ENCODE data around the gene TBC1D22A.

TBC1D22A gene

GRCh38 chr22:46867106-46867505 is 104.7 kb downstream of the TBC1D22A start:
- Histone ChIP-seq H3K9ac (ENCODE audit: low read length) (no peak overlapping the region), H3K9me3 (ENCODE audit: control insufficient read depth, low read length) (no peaks in the 10 kb centered on the region), H3K36me3 (ENCODE audit: control insufficient read depth, insufficient read depth, low read length) (no peaks in the 10 kb centered on the region), H3K27me3 (ENCODE audit: control insufficient read depth, insufficient read depth, low read length) (no peaks in the 10 kb centered on the region), H3K4me3 (ENCODE audit: low read length) (no peak overlapping the region), H3K4me1 (ENCODE audit: control insufficient read depth, insufficient read depth, low read length) (peaks cover 18% of the 10 kb centered on the region)

- H3K36me3 ChIP-seq (ENCODE audit: control insufficient read depth, insufficient read depth, low read length): no peaks in the 10 kb centered on the region
- peaks cover 6% of the 10 kb centered on the region for H3K4me1 ChIP-seq (ENCODE audit: control insufficient read depth, insufficient read depth, low read length)
- H3K27me3 ChIP-seq (ENCODE audit: control insufficient read depth, insufficient read depth, low read length): no peaks in the 10 kb centered on the region
- H3K9me3 ChIP-seq (ENCODE audit: control insufficient read depth, low read length): no peaks in the 10 kb centered on the region
- H3K9ac ChIP-seq (ENCODE audit: low read length): no peak overlapping the region
- no peak overlapping the region for H3K4me3 ChIP-seq (ENCODE audit: low read length)
Measured at GRCh38 chr22:46869329-46869728, 106.9 kb downstream of the TBC1D22A start.

GRCh38 chr22:46869831-46870441 is 107.5 kb downstream of the TBC1D22A start:
- Histone ChIP-seq H3K4me3 (ENCODE audit: low read length) (no peak overlapping the region), H3K27me3 (ENCODE audit: control insufficient read depth, insufficient read depth, low read length) (no peaks in the 10 kb centered on the region), H3K36me3 (ENCODE audit: control insufficient read depth, insufficient read depth, low read length) (no peaks in the 10 kb centered on the region), H3K4me1 (ENCODE audit: control insufficient read depth, insufficient read depth, low read length) (no peaks in the 10 kb centered on the region), H3K9me3 (ENCODE audit: control insufficient read depth, low read length) (no peaks in the 10 kb centered on the region), H3K9ac (ENCODE audit: low read length) (no peak overlapping the region)

- no peak overlapping the region for H3K9ac ChIP-seq (ENCODE audit: low read length)
- no peaks in the 10 kb centered on the region for H3K36me3 ChIP-seq (ENCODE audit: control insufficient read depth, insufficient read depth, low read length)
- no peaks in the 10 kb centered on the region for H3K9me3 ChIP-seq (ENCODE audit: control insufficient read depth, low read length)
- H3K4me1 ChIP-seq (ENCODE audit: control insufficient read depth, insufficient read depth, low read length): no peaks in the 10 kb centered on the region
- H3K4me3 ChIP-seq (ENCODE audit: low read length): no peak overlapping the region
- H3K27me3 ChIP-seq (ENCODE audit: control insufficient read depth, insufficient read depth, low read length): no peaks in the 10 kb centered on the region
Measured at GRCh38 chr22:46871826-46872225, 109.4 kb downstream of the TBC1D22A start.

GRCh38 chr22:46875089-46875488 is 112.6 kb downstream of the TBC1D22A start:
- H3K27me3 ChIP-seq (ENCODE audit: control insufficient read depth, insufficient read depth, low read length): no peaks in the 10 kb centered on the region
- H3K9me3 ChIP-seq (ENCODE audit: control insufficient read depth, low read length): no peaks in the 10 kb centered on the region
- no peaks in the 10 kb centered on the region for H3K36me3 ChIP-seq (ENCODE audit: control insufficient read depth, insufficient read depth, low read length)
- H3K4me1 ChIP-seq (ENCODE audit: control insufficient read depth, insufficient read depth, low read length): no peaks in the 10 kb centered on the region
- H3K9ac ChIP-seq (ENCODE audit: low read length): no peak overlapping the region
- H3K4me3 ChIP-seq (ENCODE audit: low read length): no peak overlapping the region

- no peaks in the 10 kb centered on the region for H3K36me3 ChIP-seq (ENCODE audit: control insufficient read depth, insufficient read depth, low read length)
- H3K4me3 ChIP-seq (ENCODE audit: low read length): no peak overlapping the region
- H3K27me3 ChIP-seq (ENCODE audit: control insufficient read depth, insufficient read depth, low read length): no peaks in the 10 kb centered on the region
- H3K9me3 ChIP-seq (ENCODE audit: control insufficient read depth, low read length): no peaks in the 10 kb centered on the region
- no peak overlapping the region for H3K9ac ChIP-seq (ENCODE audit: low read length)
- H3K4me1 ChIP-seq (ENCODE audit: control insufficient read depth, insufficient read depth, low read length): no peaks in the 10 kb centered on the region
Measured at GRCh38 chr22:46876357-46876934, 114.0 kb downstream of the TBC1D22A start.

GRCh38 chr22:46878191-46878948 is 115.9 kb downstream of the TBC1D22A start:
- no peak overlapping the region for H3K9ac ChIP-seq (ENCODE audit: low read length)
- no peaks in the 10 kb centered on the region for H3K4me1 ChIP-seq (ENCODE audit: control insufficient read depth, insufficient read depth, low read length)
- H3K36me3 ChIP-seq (ENCODE audit: control insufficient read depth, insufficient read depth, low read length): no peaks in the 10 kb centered on the region
- H3K9me3 ChIP-seq (ENCODE audit: control insufficient read depth, low read length): no peaks in the 10 kb centered on the region
- no peaks in the 10 kb centered on the region for H3K27me3 ChIP-seq (ENCODE audit: control insufficient read depth, insufficient read depth, low read length)
- no peak overlapping the region for H3K4me3 ChIP-seq (ENCODE audit: low read length)

- no peaks in the 10 kb centered on the region for H3K27me3 ChIP-seq (ENCODE audit: control insufficient read depth, insufficient read depth, low read length)
- no peak overlapping the region for H3K4me3 ChIP-seq (ENCODE audit: low read length)
- H3K9ac ChIP-seq (ENCODE audit: low read length): no peak overlapping the region
- H3K4me1 ChIP-seq (ENCODE audit: control insufficient read depth, insufficient read depth, low read length): no peaks in the 10 kb centered on the region
- H3K9me3 ChIP-seq (ENCODE audit: control insufficient read depth, low read length): no peaks in the 10 kb centered on the region
- H3K36me3 ChIP-seq (ENCODE audit: control insufficient read depth, insufficient read depth, low read length): no peaks in the 10 kb centered on the region
Measured at GRCh38 chr22:46879083-46879482, 116.6 kb downstream of the TBC1D22A start.

GRCh38 chr22:46881373-46882118 is 119.1 kb downstream of the TBC1D22A start:
- no peaks in the 10 kb centered on the region for H3K27me3 ChIP-seq (ENCODE audit: control insufficient read depth, insufficient read depth, low read length)
- no peaks in the 10 kb centered on the region for H3K36me3 ChIP-seq (ENCODE audit: control insufficient read depth, insufficient read depth, low read length)
- H3K4me1 ChIP-seq (ENCODE audit: control insufficient read depth, insufficient read depth, low read length): no peaks in the 10 kb centered on the region
- no peaks in the 10 kb centered on the region for H3K9me3 ChIP-seq (ENCODE audit: control insufficient read depth, low read length)
- H3K9ac ChIP-seq (ENCODE audit: low read length): no peak overlapping the region
- no peak overlapping the region for H3K4me3 ChIP-seq (ENCODE audit: low read length)

- Histone ChIP-seq H3K9ac (ENCODE audit: low read length) (no peak overlapping the region), H3K4me3 (ENCODE audit: low read length) (no peak overlapping the region), H3K36me3 (ENCODE audit: control insufficient read depth, insufficient read depth, low read length) (no peaks in the 10 kb centered on the region), H3K4me1 (ENCODE audit: control insufficient read depth, insufficient read depth, low read length) (no peaks in the 10 kb centered on the region), H3K27me3 (ENCODE audit: control insufficient read depth, insufficient read depth, low read length) (no peaks in the 10 kb centered on the region), H3K9me3 (ENCODE audit: control insufficient read depth, low read length) (no peaks in the 10 kb centered on the region)
Measured at GRCh38 chr22:46883092-46883910, 120.9 kb downstream of the TBC1D22A start.

GRCh38 chr22:46884365-46884764 is 121.9 kb downstream of the TBC1D22A start:
- no peak overlapping the region for H3K4me3 ChIP-seq (ENCODE audit: low read length)
- H3K9ac ChIP-seq (ENCODE audit: low read length): no peak overlapping the region
- no peaks in the 10 kb centered on the region for H3K9me3 ChIP-seq (ENCODE audit: control insufficient read depth, low read length)
- H3K4me1 ChIP-seq (ENCODE audit: control insufficient read depth, insufficient read depth, low read length): no peaks in the 10 kb centered on the region
- H3K27me3 ChIP-seq (ENCODE audit: control insufficient read depth, insufficient read depth, low read length): no peaks in the 10 kb centered on the region
- no peaks in the 10 kb centered on the region for H3K36me3 ChIP-seq (ENCODE audit: control insufficient read depth, insufficient read depth, low read length)
